Activated CD8-positive, alpha-beta memory T cell treated with anti-CD3 and anti-CD28 coated beads for 48 hours (primary cell): Measurements from ENCODE around the gene FCMR.

Source experiments
- DNase-seq, 3 experiments: peaks; one replicate each; pipeline ENCODE4 v3.0.0-alpha.2; 2020; ENCODE audit warnings: low read depth in 2 of 3, low spot score in 2 of 3

Gene FCMR

DNA sequence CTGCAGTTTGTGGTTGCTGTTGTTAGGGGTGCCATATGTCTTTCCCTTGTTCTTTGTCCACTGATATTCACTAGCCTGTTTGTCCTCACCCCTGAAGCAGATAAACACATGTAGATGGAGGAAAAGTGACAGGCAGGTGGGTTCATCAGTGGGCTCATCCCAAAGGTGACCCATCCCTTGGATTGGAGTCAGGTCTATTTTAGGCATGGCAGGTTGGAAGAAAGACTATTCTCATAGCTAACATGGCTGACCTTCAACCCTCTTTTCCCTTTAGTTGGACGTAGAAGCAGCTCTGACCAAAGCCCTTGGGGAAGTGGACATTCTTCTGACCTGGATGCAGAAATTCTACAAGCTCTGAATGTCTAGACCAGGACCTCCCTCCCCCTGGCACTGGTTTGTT is 19.0 kb downstream of the FCMR start:
- DNase-seq: no peak

DNA sequence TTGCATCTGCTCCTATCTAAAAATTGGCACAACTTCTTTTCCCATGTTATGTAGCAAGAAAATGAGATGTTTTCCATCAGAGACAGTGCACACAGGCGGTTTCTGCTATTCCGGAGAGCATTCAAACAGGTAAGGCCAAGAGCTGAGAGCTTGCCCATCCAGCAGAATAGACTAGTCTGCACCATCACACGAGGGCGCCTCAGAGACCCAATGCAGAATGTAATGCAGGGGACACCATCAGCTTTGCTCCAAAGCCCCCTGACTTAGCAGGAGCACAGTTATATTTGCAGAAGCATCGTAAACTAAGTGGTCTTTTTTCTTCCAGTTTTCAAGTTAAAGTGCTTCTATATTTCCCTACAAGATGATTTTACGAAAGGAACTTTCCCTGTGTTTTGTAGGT is 19.8 kb downstream of the FCMR start:
- no peak for DNase-seq

DNA sequence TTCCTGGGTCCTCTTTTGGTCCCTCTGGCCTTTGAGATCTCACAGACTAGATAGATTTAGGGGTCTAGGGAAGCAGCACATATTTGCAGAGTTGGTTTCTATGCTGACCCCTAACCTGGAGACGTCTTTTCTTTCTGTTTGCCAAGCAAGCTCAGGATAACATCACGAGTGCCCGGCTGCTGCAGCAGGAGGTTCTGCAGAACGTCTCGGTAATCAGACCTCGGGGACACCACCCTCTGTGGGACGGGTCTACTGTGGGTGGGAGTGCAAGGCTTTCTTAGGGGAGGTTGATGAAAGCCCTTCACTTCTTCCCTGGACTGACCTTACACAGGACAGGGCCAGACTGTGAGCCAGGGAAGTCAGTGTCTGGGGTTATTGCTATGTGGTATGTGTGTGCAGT is 21.6 kb downstream of the FCMR start:
- no peak for DNase-seq

DNA sequence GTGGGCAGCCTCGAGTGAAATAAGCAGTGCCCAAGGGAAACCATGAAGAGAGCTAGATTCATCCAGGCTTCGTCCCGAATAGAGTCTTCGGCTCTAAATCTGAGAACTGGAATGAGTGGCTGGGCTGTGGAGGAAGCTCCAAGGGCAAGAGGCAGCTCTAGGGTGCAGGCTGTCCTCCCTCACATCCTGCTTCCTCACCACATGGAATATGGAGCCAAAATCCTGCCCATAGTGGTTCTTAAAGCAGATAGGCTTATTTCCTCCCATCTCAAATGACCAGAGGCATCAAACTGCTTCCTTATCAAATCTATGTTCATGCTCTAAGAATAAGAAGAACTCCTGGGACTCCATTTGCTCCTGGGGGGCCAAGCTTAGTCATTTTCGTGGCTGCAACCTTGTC is 22.0 kb downstream of the FCMR start:
- no peak for DNase-seq

DNA sequence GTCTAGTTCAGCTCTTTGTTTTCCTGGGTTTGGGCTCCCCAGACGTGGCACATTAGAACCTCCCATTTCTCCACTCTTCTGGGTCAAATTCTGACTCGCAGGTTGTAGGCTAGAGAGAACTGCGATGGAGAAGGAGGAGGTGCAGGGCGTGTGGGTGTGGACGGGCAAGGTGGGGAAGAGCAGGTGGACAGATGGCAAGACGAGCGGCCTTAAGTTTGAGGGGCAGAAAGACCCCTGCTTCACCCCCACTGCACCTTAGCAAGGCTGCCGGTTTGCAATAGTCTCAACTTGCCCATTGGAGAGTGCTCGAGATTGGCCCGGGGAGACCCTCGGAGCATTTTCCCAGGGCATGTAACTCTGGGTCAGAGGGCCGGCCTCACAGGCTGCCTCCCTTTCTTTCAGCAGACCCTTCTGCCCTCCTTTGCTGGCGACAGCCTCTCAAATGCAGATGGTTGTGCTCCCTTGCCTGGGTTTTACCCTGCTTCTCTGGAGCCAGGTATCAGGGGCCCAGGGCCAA is 22.8 kb downstream of the FCMR start:
- DNase-seq: no peak

DNA sequence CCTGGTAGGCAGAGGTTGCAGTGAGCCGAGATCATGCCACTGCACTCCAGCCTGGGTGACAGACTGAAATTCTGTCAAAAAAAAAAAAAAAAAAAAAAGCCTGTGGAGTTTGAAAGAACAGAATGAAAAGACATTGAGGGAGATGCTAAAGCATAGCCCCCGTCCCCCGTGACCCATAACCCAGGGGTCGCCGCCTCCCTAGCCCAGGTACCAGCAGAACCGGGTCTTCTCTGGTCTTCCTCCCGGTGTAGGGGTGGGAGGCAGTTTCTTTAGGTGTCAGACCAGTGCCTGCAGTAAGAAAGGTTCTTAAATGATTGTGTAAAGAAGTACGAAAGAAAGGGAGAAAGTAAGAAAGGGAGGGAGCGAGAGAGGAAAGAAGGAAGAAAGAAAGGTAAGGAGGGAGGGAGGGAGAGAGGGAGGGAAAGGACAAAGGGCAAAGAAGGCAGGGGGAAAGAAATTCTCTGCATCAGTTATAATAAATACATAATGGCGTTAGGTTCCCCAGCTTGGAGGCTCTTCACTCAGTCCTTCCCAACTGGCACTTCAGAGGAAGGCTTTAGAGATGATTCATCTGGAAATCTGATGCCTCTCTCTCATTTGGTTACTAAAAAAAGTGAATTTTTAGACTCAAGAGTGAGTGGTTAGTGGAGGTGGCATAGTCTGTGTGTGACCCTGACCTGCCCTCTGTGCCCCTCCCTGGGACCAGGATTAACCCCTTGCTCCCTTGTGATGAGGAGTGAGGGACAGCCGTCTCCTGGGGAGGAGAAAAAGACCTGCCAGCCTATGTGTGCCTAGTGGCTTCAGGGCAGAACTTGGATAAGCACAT is 23.4 kb downstream of the FCMR start:
- DNase-seq: no peak

DNA sequence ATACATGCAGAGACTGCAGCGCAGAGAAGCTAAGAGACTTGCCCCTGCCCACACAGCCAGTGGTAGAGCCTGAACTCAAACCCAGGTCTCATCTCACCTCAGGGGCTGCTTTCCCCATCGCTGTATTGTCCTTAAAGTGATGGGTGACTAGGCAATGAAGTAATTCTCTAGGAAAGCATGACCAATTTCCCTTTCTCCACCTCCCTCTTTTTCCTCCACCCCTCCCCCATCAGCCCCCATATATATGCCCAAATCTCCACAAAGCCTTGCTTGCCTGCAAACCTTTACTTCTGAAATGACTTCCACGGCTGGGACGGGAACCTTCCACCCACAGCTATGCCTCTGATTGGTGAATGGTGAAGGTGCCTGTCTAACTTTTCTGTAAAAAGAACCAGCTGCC is 24.6 kb downstream of the FCMR start, which contains the start of gene IL24:
TSS of gene IL24 (plus strand) at position 269 of the 400 bp plus-strand sequence. CDS start 390 bp downstream, outside the sequence.
- peak in 1 of 3 experiments; percentile 47 for DNase-seq

DNA sequence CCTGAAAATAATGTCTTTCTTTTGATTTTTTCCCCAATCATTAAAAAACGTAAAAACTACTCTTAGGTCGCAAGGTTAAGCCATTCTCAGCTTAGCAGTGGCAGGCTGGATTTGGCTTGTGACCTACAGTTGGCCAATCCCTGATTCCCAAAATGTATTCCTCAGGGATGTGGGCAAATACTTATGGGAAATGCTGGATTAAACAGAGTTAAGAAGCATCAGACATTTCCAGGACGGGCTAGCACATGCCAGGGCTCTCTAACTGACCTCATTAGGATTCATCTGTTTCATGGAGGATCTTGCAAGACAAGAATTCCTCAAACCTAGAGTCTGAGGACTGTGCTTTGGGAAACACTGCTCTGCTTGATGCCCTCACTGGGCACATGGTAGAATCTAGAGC is 25.5 kb downstream of the FCMR start:
- no peak for DNase-seq

DNA sequence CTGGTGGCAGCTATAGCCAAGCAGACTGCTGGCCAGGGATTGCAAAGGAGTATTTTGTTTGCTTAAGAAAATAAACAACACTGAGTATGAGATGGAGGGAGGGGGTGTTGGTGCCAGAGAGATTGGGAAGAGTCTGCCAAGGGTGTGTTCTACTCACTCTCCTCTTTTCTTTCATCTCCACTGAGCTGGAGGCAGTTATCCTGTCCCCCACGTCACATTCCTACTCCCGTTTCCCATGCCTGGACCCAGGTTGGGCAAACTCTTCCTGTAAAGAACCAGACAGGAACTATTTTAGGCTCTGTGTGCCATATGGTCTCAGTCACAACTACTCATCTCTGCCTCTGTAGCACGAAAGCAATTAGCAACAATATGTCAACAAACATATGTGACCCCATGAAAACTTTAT is 25.9 kb downstream of the FCMR start:
- no peak for DNase-seq

DNA sequence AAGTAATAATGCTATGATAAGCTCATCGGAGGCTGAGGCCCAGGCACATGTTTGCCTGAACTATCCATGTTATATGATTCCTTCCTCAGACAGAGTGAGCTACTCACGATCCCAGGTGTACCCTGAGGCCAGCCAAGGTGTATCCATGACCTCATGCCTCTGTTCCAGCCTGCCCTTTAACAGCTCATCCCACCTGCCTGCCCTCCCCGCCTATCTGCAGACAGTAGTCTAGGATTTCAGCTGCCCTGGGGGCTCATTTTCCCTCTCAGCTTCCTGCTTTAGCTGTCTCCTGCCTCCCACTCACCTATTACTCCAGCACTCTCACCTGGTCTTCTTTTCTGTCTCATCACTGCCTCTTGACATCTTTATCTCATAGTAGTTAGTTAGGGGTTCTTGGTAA is 26.4 kb downstream of the FCMR start:
- no peak for DNase-seq

DNA sequence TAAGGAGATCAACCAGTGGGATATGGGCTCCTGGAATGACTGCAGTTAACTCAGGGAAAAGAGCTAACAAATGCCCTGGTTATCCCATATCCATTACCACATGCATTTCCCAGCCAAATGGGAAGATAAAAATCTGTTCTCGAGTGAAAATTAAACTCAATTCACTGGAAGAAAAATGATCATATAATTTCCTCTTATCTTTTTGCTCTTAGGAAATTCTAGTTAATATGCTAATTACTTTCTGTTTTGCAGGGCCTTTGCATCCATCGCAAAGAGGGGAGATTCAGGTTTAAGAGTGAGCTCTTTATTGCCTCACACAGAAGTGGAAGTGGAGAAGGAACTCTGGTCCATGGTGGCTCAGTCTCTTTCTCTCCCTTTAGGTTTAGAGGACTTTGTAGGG is 28.4 kb downstream of the FCMR start:
- no peak for DNase-seq

DNA sequence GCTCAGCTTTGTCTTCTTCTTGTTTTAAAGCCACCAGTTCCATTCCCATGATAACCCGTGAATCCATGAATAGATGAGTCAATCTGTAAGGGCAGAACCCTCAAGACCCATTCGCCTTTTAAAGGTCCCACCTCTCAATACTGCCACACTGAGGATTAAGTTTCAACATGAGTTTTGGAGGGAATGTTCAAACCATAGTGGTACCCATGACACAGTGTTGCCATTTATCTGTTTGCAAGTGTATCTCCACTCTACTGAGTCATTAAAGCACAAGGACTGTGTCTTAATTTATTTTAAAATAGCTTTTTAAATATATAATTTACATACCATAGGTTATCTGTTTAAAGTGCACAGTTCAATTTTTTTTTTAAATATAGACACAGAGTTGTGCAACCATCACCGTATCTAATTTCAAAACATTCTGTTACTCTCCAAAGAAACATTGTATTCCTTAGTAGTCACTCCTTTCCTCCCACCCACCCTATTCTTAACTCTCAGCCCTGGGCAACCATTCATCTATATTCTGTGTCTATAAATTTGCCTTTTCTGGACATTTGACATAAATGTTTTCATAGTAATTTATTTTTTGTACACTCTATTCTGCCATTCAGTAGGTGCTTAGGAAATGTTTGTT is 29.3 kb downstream of the FCMR start:
- no peak for DNase-seq

DNA sequence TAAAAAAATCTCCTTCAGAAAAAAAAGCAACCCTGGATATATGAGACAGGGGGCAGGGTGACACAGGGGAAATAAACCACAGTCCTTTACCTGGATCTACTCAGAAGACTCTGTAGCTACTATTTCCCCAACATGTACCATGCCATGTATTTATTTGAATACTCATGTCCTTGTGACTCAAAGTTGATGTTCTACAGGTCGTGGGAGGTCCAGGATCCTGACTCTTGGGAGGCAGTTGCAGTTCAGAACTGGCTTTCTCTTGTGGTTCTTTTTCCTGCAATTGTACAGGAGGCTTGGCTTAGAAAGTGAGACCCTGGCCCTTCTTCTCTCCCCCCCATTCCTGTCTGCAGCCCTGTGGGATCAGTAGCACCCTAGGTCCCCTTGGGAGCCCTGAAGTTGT is 30.3 kb downstream of the FCMR start:
- no peak for DNase-seq

DNA sequence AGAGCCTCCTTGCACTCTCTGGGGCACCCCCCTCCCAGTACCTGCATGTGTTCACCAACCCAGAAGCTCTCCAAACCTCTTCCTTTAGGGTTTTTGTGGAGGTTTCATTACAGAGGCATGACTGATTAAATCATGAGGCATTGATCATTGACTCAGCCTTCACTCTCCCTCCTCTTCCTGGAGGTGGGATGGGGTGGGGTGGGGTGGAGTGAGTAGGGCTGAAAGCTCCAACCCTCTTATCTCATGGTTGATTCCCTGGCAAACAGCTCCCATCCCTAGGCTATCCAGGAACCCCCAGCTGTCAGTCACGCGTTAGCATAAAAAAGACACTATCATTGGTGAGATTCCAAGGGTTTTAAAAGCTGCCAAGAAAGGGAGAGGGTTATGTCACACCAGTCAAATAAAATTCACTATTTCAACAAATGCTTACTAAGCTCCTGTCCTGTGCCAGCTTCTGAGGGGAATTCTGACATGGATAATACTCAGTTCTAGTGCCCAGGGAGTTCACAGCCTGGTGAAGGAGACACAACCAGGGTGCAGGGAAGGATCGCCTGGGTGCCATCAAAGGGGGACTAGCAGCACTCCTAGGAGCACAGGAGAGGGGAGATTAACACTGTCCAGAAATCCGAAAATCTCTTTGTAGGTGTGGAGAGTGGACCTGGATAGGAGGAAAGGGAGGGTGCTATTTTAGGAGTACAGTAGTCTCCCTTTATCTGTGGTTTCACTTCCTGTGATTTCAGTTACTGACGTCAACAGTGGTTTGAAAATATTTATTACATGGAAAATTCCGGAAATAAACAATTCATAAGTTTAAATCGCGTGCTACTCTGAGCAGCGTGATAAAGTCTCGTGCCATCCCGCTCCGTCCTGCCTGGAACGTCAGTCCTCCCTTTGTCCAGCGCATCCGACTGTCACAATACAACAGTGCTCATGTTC is 31.3 kb downstream of the FCMR start:
- no peak for DNase-seq

DNA sequence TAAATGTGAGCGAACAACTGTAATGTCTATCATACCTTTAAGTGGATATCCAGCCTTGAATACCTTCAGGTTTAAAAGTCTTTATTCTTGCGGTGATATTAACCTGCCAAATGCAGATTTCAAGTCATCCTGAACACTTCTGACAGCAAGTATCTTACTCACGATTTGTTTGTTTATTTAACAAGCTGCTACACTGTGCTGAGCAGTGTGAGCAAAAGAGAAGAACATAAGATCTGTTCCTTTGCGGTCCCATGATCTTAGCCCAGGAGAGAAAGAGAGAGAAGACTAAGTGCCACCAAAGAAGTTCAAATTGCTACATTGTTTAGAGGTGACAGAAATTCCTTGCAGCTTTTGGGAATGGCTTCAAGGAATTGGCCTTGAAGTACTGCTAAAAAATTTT is 34.0 kb downstream of the FCMR start:
- no peak for DNase-seq

DNA sequence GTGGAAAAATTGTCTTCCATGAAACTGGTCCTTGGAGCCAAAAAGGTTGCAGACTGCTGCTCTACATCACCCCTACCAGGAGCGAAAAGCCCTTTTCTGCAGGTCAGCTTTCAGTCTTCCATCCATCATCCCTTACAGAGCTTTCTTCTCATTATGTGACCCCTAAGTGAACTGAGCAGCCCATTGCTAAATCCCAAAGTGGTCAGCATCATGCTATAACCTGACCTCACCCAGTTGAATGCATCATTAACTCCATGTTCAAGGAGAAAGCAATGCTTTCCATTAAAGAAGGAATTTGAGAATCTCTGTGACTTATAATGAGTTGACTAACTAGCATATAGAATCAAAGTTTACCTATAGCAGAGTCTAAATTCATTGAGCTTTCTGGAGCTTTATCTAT is 34.9 kb downstream of the FCMR start:
- no peak for DNase-seq

DNA sequence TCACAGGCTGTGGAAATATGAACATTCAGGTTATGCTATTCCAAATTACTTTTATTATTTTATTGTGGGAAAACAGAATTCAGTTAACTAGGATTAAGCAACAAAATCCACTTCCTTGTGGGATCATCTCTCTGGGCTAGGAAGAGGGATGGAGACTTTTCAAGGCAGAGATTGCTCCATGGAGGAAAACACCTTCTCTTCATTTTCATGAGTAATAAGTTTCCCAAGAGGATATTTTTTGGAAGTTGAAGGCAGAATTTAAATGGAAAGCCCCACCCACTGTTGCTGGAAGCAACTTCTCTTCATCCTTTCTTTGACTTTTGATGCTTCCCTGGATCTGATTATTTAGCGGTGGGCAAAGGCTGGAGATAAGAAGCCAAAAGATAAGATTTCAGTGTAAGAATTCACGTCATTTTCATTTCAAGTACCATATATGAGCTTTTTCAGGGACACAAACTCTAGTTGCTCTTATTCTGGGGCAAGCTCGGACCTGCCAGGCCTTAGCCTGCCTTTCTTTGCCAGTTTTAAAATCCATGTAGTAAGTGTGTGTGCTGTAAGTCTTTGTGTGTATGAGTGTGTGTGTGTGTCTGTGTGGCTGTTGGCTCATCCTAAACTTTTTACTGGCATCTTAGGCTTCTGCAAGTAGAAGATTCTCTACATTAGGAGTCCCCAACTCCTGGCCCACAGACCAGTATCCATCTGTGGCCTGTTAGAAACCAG is 36.2 kb downstream of the FCMR start:
- no peak for DNase-seq

DNA sequence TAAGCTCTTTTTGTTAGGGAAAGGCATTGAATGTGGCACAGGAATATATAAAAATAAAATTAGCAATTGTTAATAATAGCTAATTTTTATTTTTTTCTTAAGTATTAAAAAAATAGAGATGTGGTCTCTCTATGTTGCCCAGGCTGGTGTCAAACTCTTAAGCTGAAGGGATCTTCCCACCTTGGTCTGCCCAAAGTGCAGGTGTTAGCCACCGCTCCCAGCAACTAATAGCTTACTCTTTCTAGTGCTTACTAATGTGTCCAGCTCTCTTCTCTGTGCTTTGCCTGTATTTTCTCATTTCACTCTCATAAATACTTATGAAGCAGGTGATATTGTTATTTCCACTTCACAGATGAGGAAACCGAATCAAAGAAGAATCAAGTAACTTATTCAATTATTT is 37.9 kb downstream of the FCMR start:
- DNase-seq: no peak

DNA sequence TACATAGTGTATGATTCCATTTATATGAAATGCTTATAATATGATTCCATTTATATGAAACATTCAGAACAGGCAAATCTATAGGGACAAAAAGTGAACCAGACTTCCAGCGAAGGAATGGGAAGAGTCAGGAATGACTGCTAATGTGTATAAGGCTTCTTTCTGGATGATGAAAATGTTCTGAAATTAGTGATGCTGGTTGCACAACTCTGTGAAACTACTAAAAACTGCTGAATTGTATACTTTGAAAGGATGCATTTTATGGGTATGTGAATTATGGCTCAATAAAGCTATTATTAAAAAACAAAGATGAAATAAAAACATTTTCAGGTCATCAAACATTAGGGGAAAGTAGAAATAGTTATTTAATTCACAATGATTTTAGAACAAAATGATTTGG is 38.6 kb downstream of the FCMR start:
- DNase-seq: no peak

DNA sequence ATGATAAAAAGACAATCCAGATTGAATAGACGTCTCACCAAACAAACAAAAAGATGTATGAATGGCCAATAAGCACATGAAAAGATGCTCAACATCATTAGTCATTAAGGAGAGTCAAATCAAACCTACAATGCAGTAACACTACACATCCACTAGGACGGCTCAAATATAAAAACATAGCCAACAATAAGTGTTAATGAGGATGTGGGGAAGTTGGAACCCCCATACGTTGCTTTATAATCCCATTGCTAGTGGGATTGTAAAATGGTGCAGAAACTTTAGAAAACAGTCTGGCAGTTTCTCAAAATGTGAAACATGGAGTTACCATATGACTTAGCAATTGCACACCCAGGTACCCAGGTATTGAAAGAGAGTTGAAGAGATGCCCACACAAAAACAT is 39.2 kb downstream of the FCMR start:
- DNase-seq: no peak

DNA sequence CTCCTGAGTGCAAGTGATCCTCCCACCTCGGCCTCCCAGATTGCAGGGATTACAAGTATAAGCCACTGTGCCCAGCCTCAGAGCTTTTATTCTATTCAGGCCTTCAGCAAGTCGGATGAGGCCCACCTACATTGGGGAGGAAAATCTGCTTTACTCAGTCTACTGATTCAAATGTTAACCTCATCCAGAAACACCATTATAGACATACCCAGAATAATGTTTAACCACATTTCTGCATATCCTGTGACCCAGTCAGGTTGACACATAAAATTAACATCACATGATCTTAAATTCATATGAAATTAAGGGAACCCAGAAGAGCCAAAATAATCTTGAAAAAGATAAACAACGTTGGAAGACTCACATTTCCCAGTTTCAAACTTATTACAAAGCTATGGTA is 41.4 kb downstream of the FCMR start:
- no peak for DNase-seq
